ENCODE results near the gene FAAP20. TPM values are rescaled to one million over a fixed set of nuclear protein-coding genes. Genes with fewer than 3 reads are reported as not detected.

The FAAP20 gene
- total RNA-seq, 1 donor from 2014 or later, result 93.7 TPM

DNA sequence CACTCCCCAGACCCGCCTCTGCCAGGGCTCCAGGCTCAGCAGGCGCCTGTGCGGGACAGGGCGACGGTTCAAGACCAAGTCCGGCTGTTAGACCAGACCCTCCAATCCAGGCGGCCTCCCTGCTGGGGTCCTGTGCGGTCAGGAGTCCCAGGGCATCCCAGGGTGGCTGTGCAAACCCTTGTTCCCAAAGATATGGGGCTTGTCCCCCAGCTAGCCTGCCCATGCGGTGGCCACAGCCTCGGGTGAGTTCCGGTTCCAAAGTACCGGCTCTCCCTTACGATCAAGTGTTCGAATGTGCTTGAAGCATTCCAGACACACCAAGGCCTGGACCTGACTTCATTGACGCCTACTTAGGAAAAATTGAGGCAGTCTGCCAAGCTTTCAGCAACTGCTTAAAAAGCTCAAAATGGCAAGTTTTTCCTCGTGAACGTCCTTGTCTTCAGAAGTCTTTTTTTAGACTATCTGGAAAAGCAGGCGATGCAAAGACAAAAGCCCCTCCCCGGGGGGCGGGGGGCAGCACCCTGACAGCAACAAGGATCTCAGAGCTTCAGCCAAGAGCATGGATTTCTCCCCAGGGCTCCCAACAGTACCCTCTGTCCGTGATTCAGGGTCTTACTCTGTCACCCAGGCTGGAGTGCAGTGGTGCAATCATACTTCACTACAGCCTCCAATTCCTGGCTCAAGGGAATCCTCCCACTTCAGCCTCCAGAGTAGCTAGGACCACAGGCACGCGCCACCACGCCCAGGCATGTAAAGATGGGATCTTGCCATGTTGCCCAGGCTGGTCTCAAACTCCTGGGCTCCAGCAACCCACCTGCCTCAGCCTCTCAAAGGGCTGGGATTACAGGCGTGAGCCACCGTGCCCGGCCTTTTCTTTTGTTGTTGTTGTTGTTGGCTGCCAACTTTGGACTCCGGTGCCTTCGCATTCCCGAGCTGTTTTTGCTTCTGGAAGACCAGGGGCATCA, 2.3 kb downstream of the FAAP20 start:
- no peak for TF ChIP-seq CTCF (conservative IDR thresholded peaks at IDR 0.05)
- no peak for DNase-seq (ENCODE audit: low read depth, low spot score)
- Mint-ChIP-seq H3K27ac (ENCODE audit: unreplicated experiment) (no peak overlapping the region), H3K27me3 (ENCODE audit: low read depth) (no peaks in the 10 kb centered on the region), H3K4me3 (peak overlapping the region; percentile 84), H3K9me3 (no peaks in the 10 kb centered on the region), H3K4me1 (peaks cover 20% of the 10 kb centered on the region), H3K36me3 (ENCODE audit: low read depth) (no peaks in the 10 kb centered on the region)

DNA sequence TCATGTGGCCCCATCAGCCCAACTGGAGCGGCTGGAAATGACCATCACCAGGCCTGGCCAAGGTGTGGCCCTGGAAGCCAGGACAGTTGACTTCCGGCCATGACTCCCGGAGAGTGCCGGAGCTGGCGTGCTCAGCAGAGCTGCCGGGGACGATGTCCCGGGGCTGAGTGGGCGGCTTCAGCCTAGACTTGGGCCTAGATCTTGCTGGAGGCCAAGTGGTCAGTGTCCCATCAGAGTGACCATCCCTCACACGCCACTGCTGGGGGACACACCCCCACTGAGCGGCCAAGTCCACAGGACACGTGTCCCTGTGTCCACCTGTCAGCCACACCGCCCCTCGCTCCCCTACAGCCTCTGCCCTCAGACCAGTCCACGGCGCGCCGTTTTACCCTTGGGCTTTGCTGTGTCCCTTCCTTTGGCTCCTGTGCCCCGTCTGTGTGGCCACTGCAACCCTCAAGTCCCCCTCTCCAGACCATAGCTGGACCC, 4.0 kb downstream of the FAAP20 start:
- no peak overlapping the region for H3K27ac Mint-ChIP-seq (ENCODE audit: unreplicated experiment)
- no peaks in the 10 kb centered on the region for H3K27me3 Mint-ChIP-seq (ENCODE audit: low read depth)
- no peak for DNase-seq (ENCODE audit: low read depth, low spot score)
- H3K36me3 Mint-ChIP-seq (ENCODE audit: low read depth), result no peaks in the 10 kb centered on the region
- H3K4me3 Mint-ChIP-seq, result peak overlapping the region; percentile 65
- peaks cover 20% of the 10 kb centered on the region for H3K4me1 Mint-ChIP-seq
- H3K9me3 Mint-ChIP-seq, result no peaks in the 10 kb centered on the region
- no peak for TF ChIP-seq CTCF (conservative IDR thresholded peaks at IDR 0.05)

- no peak for TF ChIP-seq CTCF (conservative IDR thresholded peaks at IDR 0.05)
- peak overlapping the region; percentile 82 for H3K4me3 Mint-ChIP-seq
- peaks cover 20% of the 10 kb centered on the region for H3K4me1 Mint-ChIP-seq
- H3K36me3 Mint-ChIP-seq (ENCODE audit: low read depth), result no peaks in the 10 kb centered on the region
- no peaks in the 10 kb centered on the region for H3K9me3 Mint-ChIP-seq
- H3K27me3 Mint-ChIP-seq (ENCODE audit: low read depth), result no peaks in the 10 kb centered on the region
- peak overlapping the region; percentile 78 for H3K27ac Mint-ChIP-seq (ENCODE audit: unreplicated experiment)
- peak; percentile 87 for DNase-seq (ENCODE audit: low read depth, low spot score)
These were observed 4.8 kb downstream of the FAAP20 start for GRCh38 chr1:2189459-2190425.

GRCh38 chr1:2188336-2188735, 6.2 kb downstream of the FAAP20 start:
- H3K27ac Mint-ChIP-seq (ENCODE audit: unreplicated experiment), result no peak overlapping the region

More at GRCh38 chr1:2188336-2188735, 6.2 kb downstream of the FAAP20 start:
- Mint-ChIP-seq H3K4me3 (peak overlapping the region; percentile 44), H3K9me3 (no peaks in the 10 kb centered on the region), H3K36me3 (ENCODE audit: low read depth) (no peaks in the 10 kb centered on the region), H3K27me3 (ENCODE audit: low read depth) (no peaks in the 10 kb centered on the region), H3K4me1 (peaks cover 20% of the 10 kb centered on the region)
- TF ChIP-seq CTCF (conservative IDR thresholded peaks at IDR 0.05), result no peak
- no peak for DNase-seq (ENCODE audit: low read depth, low spot score)
